Raji (cell line): ENCODE data around the gene HIBCH.

ENCODE experiments used
- POLR2A ChIP-seq: IDR thresholded peaks from 2 replicates; pipeline ENCODE4 v1.6.1; 2011; ENCODE audit warnings: low read depth, low read length, control low read depth; ENCODE audit not compliant: insufficient read depth

The HIBCH gene

GRCh38 chr2:190277234-190278112, 42.2 kb downstream of the HIBCH start:
- TF ChIP-seq POLR2A: no peak

GRCh38 chr2:190272457-190272842, 47.2 kb downstream of the HIBCH start:
- no peak for TF ChIP-seq POLR2A

GRCh38 chr2:190271783-190272456, 47.7 kb downstream of the HIBCH start:
- no peak for TF ChIP-seq POLR2A

GRCh38 chr2:190270298-190270697, 49.3 kb downstream of the HIBCH start:
- TF ChIP-seq POLR2A: no peak

GRCh38 chr2:190267302-190267701, 52.3 kb downstream of the HIBCH start:
- no peak for TF ChIP-seq POLR2A

GRCh38 chr2:190266314-190266713, 53.3 kb downstream of the HIBCH start:
- no peak for TF ChIP-seq POLR2A

- TF ChIP-seq POLR2A: no peak
Measured at GRCh38 chr2:190261851-190262250, 57.8 kb downstream of the HIBCH start.

- TF ChIP-seq POLR2A: no peak
Measured at GRCh38 chr2:190256087-190256486, 63.5 kb downstream of the HIBCH start.

GRCh38 chr2:190255676-190256075, 64.0 kb downstream of the HIBCH start:
- no peak for TF ChIP-seq POLR2A

- no peak for TF ChIP-seq POLR2A
Measured at GRCh38 chr2:190254063-190254850, 65.4 kb downstream of the HIBCH start.

GRCh38 chr2:190250421-190250820, 69.2 kb downstream of the HIBCH start:
- TF ChIP-seq POLR2A: no peak

GRCh38 chr2:190235551-190236075, 84.0 kb downstream of the HIBCH start:
- no peak for TF ChIP-seq POLR2A

- TF ChIP-seq POLR2A: no peak
Measured at GRCh38 chr2:190235101-190235500, 84.5 kb downstream of the HIBCH start.

GRCh38 chr2:190221429-190221828, 98.2 kb downstream of the HIBCH start:
- TF ChIP-seq POLR2A: no peak

- TF ChIP-seq POLR2A: no peak
Measured at GRCh38 chr2:190219186-190219585, 100.4 kb downstream of the HIBCH start.
